ENCODE results near the gene ADPRM. TPM values are rescaled to one million over a fixed set of nuclear protein-coding genes. Genes with fewer than 3 reads are reported as not detected.

ADPRM gene
- total and polyA plus RNA-seq, 4 donors = 3.7 to 10.8 (median 6.7) TPM

GRCh38 chr17:10757647-10758046 lies 60.3 kb downstream of the ADPRM start:
- H3K4me3 ChIP-seq (ENCODE audit: low read depth in 1 of 3, low read length in 3 of 3) = no peak overlapping the region
- peaks cover 15 to 44% (median 34%) of the 10 kb centered on the region in 4 donors for H3K4me1 ChIP-seq (ENCODE audit: control insufficient read depth in 4 of 4, insufficient read depth in 4 of 4, low read length in 3 of 4)
- H3K27me3 ChIP-seq (ENCODE audit: control insufficient read depth in 4 of 4, insufficient read depth in 4 of 4, low read length in 3 of 4) = no peaks in the 10 kb centered on the region
- H3K36me3 ChIP-seq (ENCODE audit: control insufficient read depth in 4 of 4, insufficient read depth in 3 of 4, low read depth in 1 of 4, low read length in 3 of 4) = peaks cover 0 to 3% (median 1%) of the 10 kb centered on the region in 4 donors
- TF ChIP-seq, protein P1, sequence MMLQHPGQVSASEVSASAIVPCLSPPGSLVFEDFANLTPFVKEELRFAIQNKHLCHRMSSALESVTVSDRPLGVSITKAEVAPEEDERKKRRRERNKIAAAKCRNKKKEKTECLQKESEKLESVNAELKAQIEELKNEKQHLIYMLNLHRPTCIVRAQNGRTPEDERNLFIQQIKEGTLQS (IDR thresholded peaks at IDR 0.05) = no peak
- TF ChIP-seq, protein P2, sequence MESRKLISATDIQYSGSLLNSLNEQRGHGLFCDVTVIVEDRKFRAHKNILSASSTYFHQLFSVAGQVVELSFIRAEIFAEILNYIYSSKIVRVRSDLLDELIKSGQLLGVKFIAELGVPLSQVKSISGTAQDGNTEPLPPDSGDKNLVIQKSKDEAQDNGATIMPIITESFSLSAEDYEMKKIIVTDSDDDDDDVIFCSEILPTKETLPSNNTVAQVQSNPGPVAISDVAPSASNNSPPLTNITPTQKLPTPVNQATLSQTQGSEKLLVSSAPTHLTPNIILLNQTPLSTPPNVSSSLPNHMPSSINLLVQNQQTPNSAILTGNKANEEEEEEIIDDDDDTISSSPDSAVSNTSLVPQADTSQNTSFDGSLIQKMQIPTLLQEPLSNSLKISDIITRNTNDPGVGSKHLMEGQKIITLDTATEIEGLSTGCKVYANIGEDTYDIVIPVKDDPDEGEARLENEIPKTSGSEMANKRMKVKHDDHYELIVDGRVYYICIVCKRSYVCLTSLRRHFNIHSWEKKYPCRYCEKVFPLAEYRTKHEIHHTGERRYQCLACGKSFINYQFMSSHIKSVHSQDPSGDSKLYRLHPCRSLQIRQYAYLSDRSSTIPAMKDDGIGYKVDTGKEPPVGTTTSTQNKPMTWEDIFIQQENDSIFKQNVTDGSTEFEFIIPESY (IDR thresholded peaks at IDR 0.05) = no peak
- no peak for TF ChIP-seq GABPA (IDR thresholded peaks at IDR 0.05 in 1 of 2, conservative IDR thresholded peaks at IDR 0.05 in 1 of 2)
- TF ChIP-seq YY1 (IDR thresholded peaks at IDR 0.05) = no peak
- TF ChIP-seq NR2F2 (IDR thresholded peaks at IDR 0.05) = no peak
- no peak for TF ChIP-seq SP1 (IDR thresholded peaks at IDR 0.05)
- no peak for TF ChIP-seq HNF4A (conservative IDR thresholded peaks at IDR 0.05)
- no peak for TF ChIP-seq MAX (IDR thresholded peaks at IDR 0.05)
- no peak for TF ChIP-seq FOXA1 (IDR thresholded peaks at IDR 0.05)
- TF ChIP-seq RXRA (IDR thresholded peaks at IDR 0.05) = no peak
- WGBS = 46% methylated on average over 2 of the region's 2 CpGs
- no peaks in the 10 kb centered on the region for H3K9me3 ChIP-seq (ENCODE audit: control insufficient read depth in 4 of 4, low read length in 3 of 4)
- DNase-seq (ENCODE audit: low spot score) = no peak
- H3K27ac ChIP-seq (ENCODE audit: low read depth in 1 of 2, low read length in 2 of 2) = peak overlapping the region; percentile 86 to 87
- peak overlapping the region in 1 of 2 donors; percentile 52 for H3K9ac ChIP-seq (ENCODE audit: low read depth in 1 of 2, low read length in 2 of 2)

DNA sequence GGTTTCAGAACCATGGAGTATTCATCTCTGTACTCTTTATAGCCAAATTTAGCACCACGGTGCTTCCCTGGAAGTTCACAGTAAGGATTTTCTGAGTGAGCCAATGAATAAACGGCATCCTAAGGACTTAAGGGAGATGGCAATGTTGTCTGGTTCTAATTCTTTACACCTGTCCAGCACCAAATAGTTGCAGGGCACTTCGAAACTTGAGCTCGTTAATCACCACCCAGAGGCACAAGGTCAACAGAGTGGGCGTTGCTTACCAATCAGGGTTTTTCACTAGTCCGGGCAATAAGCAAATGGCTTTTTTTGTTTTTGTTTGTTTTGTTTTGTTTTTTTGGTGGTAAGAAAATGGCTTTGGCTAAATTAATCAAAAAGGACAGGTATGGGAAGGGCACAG lies 60.7 kb downstream of the ADPRM start:
- TF ChIP-seq FOXA2 (IDR thresholded peaks at IDR 0.05) = no peak
- no peak for TF ChIP-seq JUND (IDR thresholded peaks at IDR 0.05)
- TF ChIP-seq FOXA1 (IDR thresholded peaks at IDR 0.05) = no peak
- TF ChIP-seq HNF4A (conservative IDR thresholded peaks at IDR 0.05) = peak; percentile 39 to 48
- peak; percentile 11 for TF ChIP-seq HNF4G (IDR thresholded peaks at IDR 0.05)
- TF ChIP-seq, protein P2 (IDR thresholded peaks at IDR 0.05) = no peak
- TF ChIP-seq MAX (IDR thresholded peaks at IDR 0.05) = peak; percentile 42
- peak; percentile 85 to 87 for TF ChIP-seq EGR1 (IDR thresholded peaks at IDR 0.05; ENCODE audit: low read depth in 2 of 2)
- no peak for TF ChIP-seq TAF1 (conservative IDR thresholded peaks at IDR 0.05)
- TF ChIP-seq NR2F2 (IDR thresholded peaks at IDR 0.05) = no peak
- TF ChIP-seq, protein P3, sequence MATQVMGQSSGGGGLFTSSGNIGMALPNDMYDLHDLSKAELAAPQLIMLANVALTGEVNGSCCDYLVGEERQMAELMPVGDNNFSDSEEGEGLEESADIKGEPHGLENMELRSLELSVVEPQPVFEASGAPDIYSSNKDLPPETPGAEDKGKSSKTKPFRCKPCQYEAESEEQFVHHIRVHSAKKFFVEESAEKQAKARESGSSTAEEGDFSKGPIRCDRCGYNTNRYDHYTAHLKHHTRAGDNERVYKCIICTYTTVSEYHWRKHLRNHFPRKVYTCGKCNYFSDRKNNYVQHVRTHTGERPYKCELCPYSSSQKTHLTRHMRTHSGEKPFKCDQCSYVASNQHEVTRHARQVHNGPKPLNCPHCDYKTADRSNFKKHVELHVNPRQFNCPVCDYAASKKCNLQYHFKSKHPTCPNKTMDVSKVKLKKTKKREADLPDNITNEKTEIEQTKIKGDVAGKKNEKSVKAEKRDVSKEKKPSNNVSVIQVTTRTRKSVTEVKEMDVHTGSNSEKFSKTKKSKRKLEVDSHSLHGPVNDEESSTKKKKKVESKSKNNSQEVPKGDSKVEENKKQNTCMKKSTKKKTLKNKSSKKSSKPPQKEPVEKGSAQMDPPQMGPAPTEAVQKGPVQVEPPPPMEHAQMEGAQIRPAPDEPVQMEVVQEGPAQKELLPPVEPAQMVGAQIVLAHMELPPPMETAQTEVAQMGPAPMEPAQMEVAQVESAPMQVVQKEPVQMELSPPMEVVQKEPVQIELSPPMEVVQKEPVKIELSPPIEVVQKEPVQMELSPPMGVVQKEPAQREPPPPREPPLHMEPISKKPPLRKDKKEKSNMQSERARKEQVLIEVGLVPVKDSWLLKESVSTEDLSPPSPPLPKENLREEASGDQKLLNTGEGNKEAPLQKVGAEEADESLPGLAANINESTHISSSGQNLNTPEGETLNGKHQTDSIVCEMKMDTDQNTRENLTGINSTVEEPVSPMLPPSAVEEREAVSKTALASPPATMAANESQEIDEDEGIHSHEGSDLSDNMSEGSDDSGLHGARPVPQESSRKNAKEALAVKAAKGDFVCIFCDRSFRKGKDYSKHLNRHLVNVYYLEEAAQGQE (IDR thresholded peaks at IDR 0.05) = peak; percentile 60
- TF ChIP-seq SP1 (IDR thresholded peaks at IDR 0.05) = peak; percentile 72
- TF ChIP-seq, protein P1 (IDR thresholded peaks at IDR 0.05) = no peak
- TF ChIP-seq YY1 (IDR thresholded peaks at IDR 0.05) = peak; percentile 13
- TF ChIP-seq, protein P4, sequence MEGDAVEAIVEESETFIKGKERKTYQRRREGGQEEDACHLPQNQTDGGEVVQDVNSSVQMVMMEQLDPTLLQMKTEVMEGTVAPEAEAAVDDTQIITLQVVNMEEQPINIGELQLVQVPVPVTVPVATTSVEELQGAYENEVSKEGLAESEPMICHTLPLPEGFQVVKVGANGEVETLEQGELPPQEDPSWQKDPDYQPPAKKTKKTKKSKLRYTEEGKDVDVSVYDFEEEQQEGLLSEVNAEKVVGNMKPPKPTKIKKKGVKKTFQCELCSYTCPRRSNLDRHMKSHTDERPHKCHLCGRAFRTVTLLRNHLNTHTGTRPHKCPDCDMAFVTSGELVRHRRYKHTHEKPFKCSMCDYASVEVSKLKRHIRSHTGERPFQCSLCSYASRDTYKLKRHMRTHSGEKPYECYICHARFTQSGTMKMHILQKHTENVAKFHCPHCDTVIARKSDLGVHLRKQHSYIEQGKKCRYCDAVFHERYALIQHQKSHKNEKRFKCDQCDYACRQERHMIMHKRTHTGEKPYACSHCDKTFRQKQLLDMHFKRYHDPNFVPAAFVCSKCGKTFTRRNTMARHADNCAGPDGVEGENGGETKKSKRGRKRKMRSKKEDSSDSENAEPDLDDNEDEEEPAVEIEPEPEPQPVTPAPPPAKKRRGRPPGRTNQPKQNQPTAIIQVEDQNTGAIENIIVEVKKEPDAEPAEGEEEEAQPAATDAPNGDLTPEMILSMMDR (IDR thresholded peaks at IDR 0.05; ENCODE audit: low read depth, low read length, missing input control) = no peak
- TF ChIP-seq RAD21 (IDR thresholded peaks at IDR 0.05) = peak in 1 of 2 donors; percentile 29
- TF ChIP-seq RXRA (IDR thresholded peaks at IDR 0.05) = peak; percentile 46 to 51
- TF ChIP-seq GABPA (IDR thresholded peaks at IDR 0.05 in 1 of 2, conservative IDR thresholded peaks at IDR 0.05 in 1 of 2) = no peak
- Histone ChIP-seq H3K27me3 (ENCODE audit: control insufficient read depth in 4 of 4, insufficient read depth in 4 of 4, low read length in 3 of 4) (no peaks in the 10 kb centered on the region), H3K4me1 (ENCODE audit: control insufficient read depth in 4 of 4, insufficient read depth in 4 of 4, low read length in 3 of 4) (peaks cover 15 to 44% (median 34%) of the 10 kb centered on the region in 4 donors), H3K9ac (ENCODE audit: low read depth in 1 of 2, low read length in 2 of 2) (no peak overlapping the region), H3K9me3 (ENCODE audit: control insufficient read depth in 4 of 4, low read length in 3 of 4) (no peaks in the 10 kb centered on the region), H3K4me3 (ENCODE audit: low read depth in 1 of 3, low read length in 3 of 3) (no peak overlapping the region), H3K36me3 (ENCODE audit: control insufficient read depth in 4 of 4, insufficient read depth in 3 of 4, low read depth in 1 of 4, low read length in 3 of 4) (peaks cover 0 to 3% (median 1%) of the 10 kb centered on the region in 4 donors), H3K27ac (ENCODE audit: low read depth in 1 of 2, low read length in 2 of 2) (peak overlapping the region; percentile 86 to 87)
- 36% methylated on average over 6 of the region's 6 CpGs for WGBS
- no peak for DNase-seq (ENCODE audit: low spot score)

Data from liver (tissue), 9 donors.